Pancreas (tissue), 10 donors: Measurements from ENCODE around the gene DNAJB6. TPM values are rescaled to one million over a fixed set of nuclear protein-coding genes. Genes with fewer than 3 reads are reported as not detected.
A peak's percentile ranks its signal among the peaks of the same experiment; 100 is the strongest.

Source experiments
- ATAC-seq, 4 donors: fragments of 200-7000 bp; cut with Tn5 transposase; one replicate each; pipeline versions ENCODE4 v1.8.0 to v1.9.1; 2020; ENCODE audit warnings: mild to moderate bottlenecking in 4 of 4, moderate library complexity in 4 of 4
- DNase-seq, 6 donors: peaks; one replicate each; pipeline ENCODE4 v3.0.0-alpha.2; 2020
- FAIRE-seq: peaks from 2 replicates; lab custom pipeline; 2012; peaks lifted over from hg19 to GRCh38; lab: Jason Lieb, UNC
- H3K27ac ChIP-seq, 4 donors: fragments of 200-600 bp; sonication (generic); 1 replicate in 3 of 4; 2 replicates in 1 of 4; pipeline versions ENCODE4 v1.5.0 to v1.8.0; 2020
- H3K27me3 ChIP-seq, 4 donors: fragments of 200-600 bp; one replicate each; pipeline ENCODE4 v1.8.0; 2021
- H3K36me3 ChIP-seq, 3 donors: fragments of 200-600 bp; sonication (generic) in 1 of 3; one replicate each; pipeline versions ENCODE4 v1.5.0 to v1.8.0; 2020 to 2021
- H3K4me1 ChIP-seq, 3 donors: fragments of 200-600 bp; one replicate each; pipeline ENCODE4 v1.8.0; 2021
- H3K4me3 ChIP-seq, 4 donors: fragments of 200-600 bp; sonication (generic) in 2 of 4; one replicate each; pipeline versions ENCODE4 v1.5.0 to v1.8.0; 2020 to 2021
- H3K9me3 ChIP-seq, 4 donors: fragments of 200-600 bp; one replicate each; pipeline ENCODE4 v1.8.0; 2021
- CTCF ChIP-seq, 4 donors: fragments of 200-600 bp; sonication (generic) in 3 of 4; IDR thresholded peaks; one replicate each; pipeline versions ENCODE4 v1.5.0 to v1.8.0; 2021; ENCODE audit warnings: antibody characterized with exemption in 4 of 4
- WGBS, 2 donors: extraction: QIAGEN DNeasy Blood & Tissue Kit; methylation state at CpG; one replicate each; pipeline ENCODE4 v1.1.7; 2013; 5-methylcytosine and 5-hydroxymethylcytosine counted together
- intact Hi-C, 3 donors: fragments of 100-400 bp; cut with DNase I; formaldehyde crosslinking; loops; one replicate each; pipeline versions ENCODE4 v1.11.1 to v1.14.2; 2022
- polyA plus RNA-seq, 2 donors: library from polyadenylated mRNA; stranded (reverse); fragments of 200-250 nt; gene quantifications; one replicate each; pipeline ENCODE4 v1.2.3, GENCODE V29; 2013
- total RNA-seq, 6 donors: library from RNA; stranded (reverse); fragmentation: NEBNext Ultra II Directional in 4 of 6; extraction: Animal tissue kit (Norgen Biotek cat#: 25700) in 4 of 6; gene quantifications; one replicate each; pipeline versions ENCODE4 v1.2.1 to v1.2.4, GENCODE V29; 2021 to 2023
- donor health status: healthy with polysubstance abuse.
- donor health status: DM: no; HTN: no; CAD: no; lungs with moderate emphysema.
- donor health status: DM: no; HTN: no; CAD: no.
- donor health status: control.
- donor health status: control.
- donor health status: Bipolar disorder and iron deficiency.
- donor health status: DM: yes; HTN: yes; CAD: no.
- donor health status: DM: no; HTN: no; CAD: no.
- donor health status: DM: no; HTN: no; CAD: no.
- donor health status: DM: yes; HTN: yes; CAD: no.

The DNAJB6 gene
- total and polyA plus RNA-seq, 8 donors = 23.0 to 49.4 (median 32.6) TPM

GRCh38 chr7:157299613-157300368 lies 37.0 kb upstream of the DNAJB6 start:
- no peaks in the 10 kb centered on the region for H3K36me3 ChIP-seq
- FAIRE-seq (no peak), DNase-seq (no peak)

GRCh38 chr7:157300369-157300825 lies 36.4 kb upstream of the DNAJB6 start:
- Histone ChIP-seq H3K4me3 (no peak overlapping the region), H3K4me1 (no peaks in the 10 kb centered on the region), H3K9me3 (no peaks in the 10 kb centered on the region), H3K36me3 (no peaks in the 10 kb centered on the region), H3K27ac (no peak overlapping the region), H3K27me3 (no peaks in the 10 kb centered on the region)
- intact Hi-C loops = no loop called here
- TF ChIP-seq CTCF (IDR thresholded peaks at IDR 0.05) = no peak
- DNase-seq = no peak
- FAIRE-seq = no peak
- WGBS, 2 donors = 71 to 75% methylated on average over 29 of the region's 29 CpGs
- no peak for ATAC-seq

More at GRCh38 chr7:157299613-157300368, 37.0 kb upstream of the DNAJB6 start:
- H3K9me3 ChIP-seq = no peaks in the 10 kb centered on the region
- no peaks in the 10 kb centered on the region for H3K4me1 ChIP-seq
- TF ChIP-seq CTCF (IDR thresholded peaks at IDR 0.05) = no peak
- peak in 3 of 4 donors; percentile 12 to 28 (median 24) for ATAC-seq
- 73% methylated on average over 37 of the region's 37 CpGs for WGBS, 2 donors
- H3K4me3 ChIP-seq = no peak overlapping the region
- H3K27me3 ChIP-seq = no peaks in the 10 kb centered on the region
- no peak overlapping the region for H3K27ac ChIP-seq
- intact Hi-C loops = no loop called here

GRCh38 chr7:157301610-157302120 lies 35.1 kb upstream of the DNAJB6 start:
- no peak for TF ChIP-seq CTCF (IDR thresholded peaks at IDR 0.05)

GRCh38 chr7:157306846-157307838 lies 29.7 kb upstream of the DNAJB6 start:
- H3K27me3 ChIP-seq = no peaks in the 10 kb centered on the region
- no peak overlapping the region for H3K27ac ChIP-seq
- DNase-seq = no peak
- H3K4me1 ChIP-seq = no peaks in the 10 kb centered on the region
- intact Hi-C loops = no loop called here
- no peak for TF ChIP-seq CTCF (IDR thresholded peaks at IDR 0.05)
- H3K4me3 ChIP-seq = no peak overlapping the region
- WGBS, 2 donors = 72 to 76% methylated on average over 27 of the region's 27 CpGs
- FAIRE-seq = no peak
- ATAC-seq = no peak
- no peaks in the 10 kb centered on the region for H3K36me3 ChIP-seq
- no peaks in the 10 kb centered on the region for H3K9me3 ChIP-seq

More at GRCh38 chr7:157301610-157302120, 35.1 kb upstream of the DNAJB6 start:
- DNase-seq = no peak
- intact Hi-C loops = no loop called here
- Histone ChIP-seq H3K36me3 (no peaks in the 10 kb centered on the region), H3K4me3 (no peak overlapping the region), H3K9me3 (no peaks in the 10 kb centered on the region), H3K27ac (peak overlapping the region in 2 of 4 donors; percentile 33 to 44), H3K4me1 (no peaks in the 10 kb centered on the region), H3K27me3 (no peaks in the 10 kb centered on the region)
- 70 to 81% methylated on average over 10 of the region's 10 CpGs for WGBS, 2 donors
- ATAC-seq = no peak
- FAIRE-seq = no peak
